GM19463 (cell line): Measurements from ENCODE around the gene SIX1.

ENCODE experiments used
- ATAC-seq: cut with Tn5 transposase; IDR thresholded peaks from one replicate; pipeline ENCODE4 v1.9.1; 2021; ENCODE audit warnings: mild to moderate bottlenecking, moderate library complexity; ENCODE audit not compliant: unreplicated experiment

Gene SIX1

GRCh38 chr14:60648934-60649874 is at the start of gene SIX1:
SIX1 (minus strand) TSS chr14:60649477; CDS start chr14:60649189, 288 bp downstream.
- peak; percentile 59 for ATAC-seq

DNA sequence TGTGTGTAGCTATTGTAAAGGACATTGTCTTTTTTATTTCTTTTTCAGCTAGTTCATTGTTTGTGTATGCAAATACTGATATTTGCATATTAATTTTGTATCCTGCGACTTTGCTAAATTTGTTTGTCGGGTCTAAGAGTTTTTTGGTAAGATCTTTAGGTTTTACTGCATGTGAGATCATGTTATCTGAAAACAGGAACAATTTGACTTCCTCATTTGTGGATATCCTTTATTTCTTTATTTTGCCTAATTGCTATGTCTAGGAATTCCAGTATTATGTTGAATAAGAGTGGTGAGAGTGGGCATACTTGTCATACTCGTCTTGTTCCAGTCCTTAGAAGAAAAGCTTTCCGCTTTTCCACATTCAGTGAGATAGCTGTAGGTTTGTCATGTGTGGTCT is 46.0 kb upstream of the SIX1 start:
- no peak for ATAC-seq

- no peak for ATAC-seq
Observed at GRCh38 chr14:60691383-60692113, 42.3 kb upstream of the SIX1 start.

DNA sequence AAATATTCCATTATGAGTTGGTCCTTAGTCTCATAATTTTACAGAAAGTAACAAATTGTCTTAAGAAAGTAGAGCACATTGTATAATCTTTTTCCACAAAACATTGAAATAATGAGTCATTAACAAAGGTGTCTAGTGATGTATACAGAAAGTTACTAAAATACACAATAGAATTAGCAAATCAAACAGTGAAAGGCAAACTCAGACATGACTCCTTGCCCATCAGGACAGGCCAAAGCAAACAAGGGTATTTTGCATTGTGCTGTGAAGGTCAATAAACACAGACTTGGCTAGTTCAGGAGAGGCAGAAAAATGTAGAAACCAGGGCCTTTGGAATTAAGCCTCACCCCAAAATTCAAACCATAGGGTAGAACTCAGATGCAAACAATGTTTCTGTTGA is 37.6 kb upstream of the SIX1 start:
- no peak for ATAC-seq

DNA sequence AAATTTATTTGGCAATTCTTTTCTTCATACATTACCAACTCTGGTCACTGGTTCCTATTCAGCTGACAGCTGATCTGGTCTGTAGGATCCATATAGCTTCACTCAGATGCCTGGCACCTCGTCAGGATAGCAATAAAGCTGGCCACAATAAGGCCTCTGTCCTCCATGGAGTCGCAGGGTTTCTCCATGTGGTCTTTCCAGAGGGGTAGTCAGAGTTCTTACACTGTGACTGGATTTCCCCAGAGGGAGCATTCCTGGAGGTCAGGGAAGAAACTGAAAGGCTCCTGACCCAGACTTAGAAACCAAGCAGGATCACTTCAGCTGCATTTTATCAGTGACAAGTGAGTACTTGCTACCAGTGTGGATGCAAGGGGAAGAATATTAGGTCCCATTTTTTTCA is 34.9 kb upstream of the SIX1 start:
- ATAC-seq = no peak

GRCh38 chr14:60681271-60681670 is 32.0 kb upstream of the SIX1 start:
- no peak for ATAC-seq

DNA sequence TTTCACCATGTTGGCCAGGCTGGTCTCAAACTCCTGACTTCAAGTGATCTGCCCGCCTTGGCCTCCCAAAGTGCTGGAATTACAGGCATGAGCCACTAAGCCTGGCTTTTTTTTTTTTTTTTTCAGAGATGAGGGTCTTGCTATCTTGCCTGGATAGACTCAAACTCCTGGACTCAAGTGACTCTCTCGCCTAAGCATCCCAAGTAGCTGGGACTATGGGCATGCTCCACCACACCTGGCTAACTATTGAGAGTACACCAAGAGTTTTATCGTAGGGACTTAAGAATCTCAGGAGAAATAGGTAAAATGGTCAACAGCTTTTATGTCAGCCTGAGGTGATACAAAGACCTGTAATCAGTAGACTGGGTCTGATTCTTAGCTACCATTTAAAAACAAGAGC is 31.2 kb upstream of the SIX1 start:
- no peak for ATAC-seq

- ATAC-seq = no peak
Observed at GRCh38 chr14:60679566-60680258, 30.4 kb upstream of the SIX1 start.

- no peak for ATAC-seq
Observed at GRCh38 chr14:60677701-60678100, 28.4 kb upstream of the SIX1 start.

DNA sequence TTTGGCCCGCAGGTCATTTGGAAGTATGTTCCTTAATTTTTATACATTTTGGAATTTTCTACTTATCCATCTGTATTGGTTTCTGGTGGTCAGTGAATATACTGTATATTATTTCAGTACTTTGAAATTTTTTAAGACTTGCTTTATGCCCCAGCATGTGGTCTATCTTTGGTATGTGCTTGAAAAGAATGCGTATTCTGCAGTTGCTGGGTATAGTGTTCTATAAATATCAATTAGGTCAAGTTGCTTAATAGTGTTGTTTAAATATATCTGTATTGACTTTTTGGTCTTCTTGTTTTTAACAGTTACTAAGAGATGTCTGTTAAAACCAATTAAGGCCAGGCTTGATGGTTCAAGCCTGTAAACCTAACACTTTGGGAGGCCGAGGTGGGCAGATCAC is 21.7 kb upstream of the SIX1 start:
- ATAC-seq = no peak

GRCh38 chr14:60668431-60669112 is 19.3 kb upstream of the SIX1 start:
- no peak for ATAC-seq

- no peak for ATAC-seq
Observed at GRCh38 chr14:60665177-60665550, 15.9 kb upstream of the SIX1 start.

- ATAC-seq = no peak
Observed at GRCh38 chr14:60662982-60663381, 13.7 kb upstream of the SIX1 start.

DNA sequence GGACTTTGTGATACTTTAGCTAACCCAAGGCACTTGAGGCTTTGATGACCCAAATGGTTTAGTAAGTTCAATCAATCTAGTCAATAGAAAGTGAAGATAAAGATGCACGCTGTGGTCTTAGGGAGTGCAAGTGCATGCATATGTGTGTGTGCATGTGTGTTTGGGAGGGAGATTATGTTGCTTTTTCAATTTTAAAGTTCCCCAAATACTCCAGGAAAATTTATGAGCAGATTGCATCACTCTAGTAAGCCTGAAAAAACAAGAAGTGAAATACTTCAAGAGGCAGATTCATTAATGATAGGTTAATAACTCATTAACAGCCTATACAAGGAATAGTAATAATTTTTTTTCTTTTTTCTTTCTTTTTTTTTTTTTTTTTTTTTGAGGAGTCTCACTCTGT is 12.4 kb upstream of the SIX1 start:
- no peak for ATAC-seq

DNA sequence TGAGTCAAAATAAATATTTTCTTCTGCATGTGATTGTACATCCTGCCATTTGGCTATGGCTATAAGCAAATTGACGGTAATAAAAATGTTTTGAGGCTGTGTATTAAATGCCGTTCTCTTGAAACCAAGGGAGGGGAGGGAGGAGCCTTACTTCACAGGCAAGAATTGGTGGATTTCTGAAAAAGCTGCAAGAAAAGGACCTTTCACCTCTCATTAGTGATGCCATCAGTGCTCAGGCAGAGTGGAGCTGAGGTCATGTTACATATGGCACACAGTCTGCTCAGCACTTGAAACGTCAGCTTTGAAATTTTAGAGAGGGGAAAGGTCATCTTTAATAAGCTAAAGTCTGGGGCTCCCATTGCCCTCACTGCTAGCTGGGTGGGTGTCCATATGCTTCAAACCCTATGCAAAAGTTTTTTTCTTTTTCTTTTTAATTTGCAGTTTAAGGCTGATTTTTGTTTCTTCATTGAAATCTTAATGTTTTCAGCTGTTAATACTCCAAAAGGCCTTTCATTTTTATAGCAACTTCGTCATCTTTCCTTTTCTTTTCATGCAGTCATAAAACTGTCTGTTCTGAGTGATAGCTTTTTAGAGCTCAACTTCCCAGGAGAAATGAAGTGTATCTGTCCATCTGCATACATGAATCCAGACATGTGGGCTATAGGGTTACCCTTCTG is 9.8 kb upstream of the SIX1 start:
- ATAC-seq = no peak

GRCh38 chr14:60658211-60658690 is 9.0 kb upstream of the SIX1 start:
- no peak for ATAC-seq

DNA sequence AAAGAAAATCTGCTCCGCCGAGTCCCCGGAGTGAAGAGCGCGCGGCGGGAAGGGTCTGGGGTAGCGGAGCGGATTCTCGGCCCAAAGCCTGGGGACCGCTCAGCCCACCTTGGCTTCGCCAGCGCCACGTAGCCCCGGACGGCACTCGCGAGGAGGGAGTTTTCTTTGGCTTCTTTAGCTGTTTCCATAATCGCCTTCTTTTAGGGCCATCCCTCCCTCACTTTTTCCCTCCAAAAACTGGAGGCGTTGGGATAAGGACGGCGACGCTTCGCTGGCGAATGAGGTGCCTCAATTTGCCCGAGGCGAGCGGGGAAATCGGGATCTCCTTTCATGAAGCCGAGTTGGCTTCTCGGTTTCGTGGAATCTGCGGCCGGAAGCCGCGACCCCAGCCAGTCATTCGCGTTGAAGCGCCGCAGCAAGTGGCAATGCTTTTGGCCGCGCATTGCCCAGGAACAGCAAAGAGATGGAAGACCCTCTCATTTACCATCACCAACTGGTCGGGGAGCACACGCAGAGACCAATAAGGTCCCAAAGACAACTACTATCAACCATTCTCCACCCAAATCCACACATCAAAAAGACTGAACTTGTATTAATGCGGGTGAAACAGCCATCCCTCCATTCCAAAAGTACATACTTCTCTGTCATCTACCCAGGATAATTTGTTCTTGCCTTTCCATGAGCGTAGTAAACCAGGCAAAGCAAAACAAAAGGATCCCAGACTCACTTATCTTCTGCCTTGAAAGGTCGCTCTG is 8.4 kb upstream of the SIX1 start:
- ATAC-seq = no peak

GRCh38 chr14:60656686-60657455 is 7.6 kb upstream of the SIX1 start:
- ATAC-seq = peak; percentile 83
